Smooth muscle cell (in vitro differentiated cells): Measurements from ENCODE around the gene AXIN1. TPM values are rescaled to one million over a fixed set of nuclear protein-coding genes. Genes with fewer than 3 reads are reported as not detected.
"Not testable (repeated sequence)": the region's sequence is repeated elsewhere in the genome, so short reads cannot be mapped to it uniquely, and the experiment has no call there.

Source experiments
- DNase-seq: peaks from one replicate; lab custom pipeline; 2025; ENCODE audit not compliant: unreplicated experiment; lab: John Stamatoyannopoulos, UW
- H2AFZ ChIP-seq: fragments of 200-600 bp; sonication (generic); 2 replicates; pipeline ENCODE4 v1.6.0; 2016; ENCODE audit warnings: antibody characterized with exemption, low read depth, mild to moderate bottlenecking
- H3F3A ChIP-seq: fragments of 200-600 bp; sonication (generic); 2 replicates; pipeline ENCODE4 v1.6.0; 2017; ENCODE audit warnings: antibody characterized with exemption, low read depth
- H3K27ac ChIP-seq: fragments of 200-600 bp; sonication (generic); 2 replicates; pipeline ENCODE4 v1.5.1; 2016; ENCODE audit warnings: low read depth, mild to moderate bottlenecking
- H3K27me3 ChIP-seq: fragments of 200-600 bp; sonication (generic); 2 replicates; pipeline ENCODE4 v1.6.1; 2016; ENCODE audit warnings: low read depth, mild to moderate bottlenecking
- H3K36me3 ChIP-seq: fragments of 200-600 bp; sonication (generic); 2 replicates; pipeline ENCODE4 v1.5.1; 2016; ENCODE audit warnings: low read depth
- H3K4me1 ChIP-seq: fragments of 200-600 bp; sonication (generic); 2 replicates; pipeline ENCODE4 v1.5.1; 2016; ENCODE audit warnings: low read depth
- H3K4me2 ChIP-seq: fragments of 200-600 bp; sonication (generic); 2 replicates; pipeline ENCODE4 v1.6.0; 2016; ENCODE audit warnings: mild to moderate bottlenecking
- H3K4me3 ChIP-seq: fragments of 200-600 bp; sonication (generic); 2 replicates; pipeline ENCODE4 v1.5.1; 2016; ENCODE audit warnings: mild to moderate bottlenecking
- H3K79me2 ChIP-seq: fragments of 200-600 bp; sonication (generic); 2 replicates; pipeline ENCODE4 v1.6.0; 2016; ENCODE audit warnings: low read depth, mild to moderate bottlenecking
- H3K9ac ChIP-seq: fragments of 200-600 bp; sonication (generic); 2 replicates; pipeline ENCODE4 v1.6.0; 2016; ENCODE audit warnings: low read depth
- H3K9me3 ChIP-seq: fragments of 200-600 bp; sonication (generic); replicated peaks from 2 replicates; pipeline ENCODE4 v1.5.1; 2016; ENCODE audit warnings: low read depth
- H4K20me1 ChIP-seq: fragments of 200-600 bp; sonication (generic); 2 replicates; pipeline ENCODE4 v1.6.0; 2016; ENCODE audit warnings: low read depth
- WGBS: methylation state at CpG from one replicate; pipeline ENCODE4 v1.1.7; 2016; ENCODE audit warnings: low lambda C conversion rate; 5-methylcytosine and 5-hydroxymethylcytosine counted together
- polyA plus RNA-seq: library from polyadenylated mRNA; unstranded; fragments of >200 nt; fragmentation: Nextera tagmentation; extraction: Ambion mirVana; gene quantifications from 2 replicates; pipeline ENCODE4 v1.2.1, GENCODE V29; 2016
- total RNA-seq: library from RNA; depleted of rRNA; stranded (reverse); fragments of >200 nt; gene quantifications from 2 replicates; pipeline ENCODE4 v1.2.3, GENCODE V29; 2014
- TF ChIP-seq, protein P1 (sequence below): fragments of 200-600 bp; sonication (generic); IDR thresholded peaks from 2 replicates; pipeline ENCODE4 v1.5.1; 2017; ENCODE audit warnings: borderline replicate concordance, mild to moderate bottlenecking, antibody characterized with exemption; ENCODE audit not compliant: insufficient read depth, poor library complexity, severe bottlenecking

The AXIN1 gene
- total and polyA plus RNA-seq, 2 experiments from 2014 or later: 13.0 to 15.0 TPM

DNA sequence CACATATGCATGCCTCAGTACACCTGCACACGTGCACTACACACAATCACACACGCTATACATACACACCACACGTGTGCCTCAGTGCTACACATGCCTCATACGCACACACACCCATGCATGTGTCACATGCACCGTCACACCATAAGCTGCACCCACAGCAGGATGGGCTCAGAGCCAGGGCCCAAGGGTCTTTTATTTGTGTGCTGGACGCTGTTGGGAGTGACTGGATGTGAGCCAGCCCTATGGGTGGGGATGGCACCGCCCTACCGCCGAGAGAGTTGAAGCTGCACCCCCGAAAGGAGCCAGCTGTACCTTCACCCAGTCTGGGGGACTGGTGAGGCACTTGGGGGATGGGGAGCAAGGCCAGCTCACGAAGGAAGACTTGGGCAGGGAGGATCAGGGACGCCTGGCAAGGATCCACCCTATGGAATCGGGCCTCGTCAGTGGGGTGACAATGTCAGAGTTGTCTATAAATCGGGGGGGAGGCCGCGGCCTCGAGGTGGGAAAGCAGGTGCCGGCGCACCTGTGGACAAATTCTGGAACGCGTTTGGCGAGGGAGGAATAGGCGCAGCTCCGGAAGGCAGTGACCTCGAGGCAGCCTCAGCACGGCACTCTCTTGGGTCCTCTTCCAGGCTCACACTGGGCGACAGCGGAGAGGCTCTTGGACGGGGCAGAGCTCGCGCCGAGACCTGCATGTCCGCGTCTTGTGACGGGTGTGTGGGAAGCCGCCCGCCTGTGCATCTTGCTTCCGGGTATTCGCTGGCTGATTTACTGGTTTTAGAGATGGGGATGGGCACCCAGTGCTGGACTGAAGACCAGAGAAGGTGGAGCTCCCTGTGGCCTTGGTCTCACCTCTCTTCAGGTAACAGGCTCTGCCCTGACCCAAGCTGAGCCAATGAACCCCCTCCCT is 84.1 kb downstream of the AXIN1 start:
- H2AFZ ChIP-seq: no peak overlapping the region
- no peaks in the 10 kb centered on the region for H3K9me3 ChIP-seq
- no peak for DNase-seq
- no peak overlapping the region for H3K27ac ChIP-seq
- H3K4me1 ChIP-seq: no peaks in the 10 kb centered on the region
- no peaks in the 10 kb centered on the region for H3K36me3 ChIP-seq
- no peak overlapping the region for H3K4me3 ChIP-seq
- TF ChIP-seq, protein P1, sequence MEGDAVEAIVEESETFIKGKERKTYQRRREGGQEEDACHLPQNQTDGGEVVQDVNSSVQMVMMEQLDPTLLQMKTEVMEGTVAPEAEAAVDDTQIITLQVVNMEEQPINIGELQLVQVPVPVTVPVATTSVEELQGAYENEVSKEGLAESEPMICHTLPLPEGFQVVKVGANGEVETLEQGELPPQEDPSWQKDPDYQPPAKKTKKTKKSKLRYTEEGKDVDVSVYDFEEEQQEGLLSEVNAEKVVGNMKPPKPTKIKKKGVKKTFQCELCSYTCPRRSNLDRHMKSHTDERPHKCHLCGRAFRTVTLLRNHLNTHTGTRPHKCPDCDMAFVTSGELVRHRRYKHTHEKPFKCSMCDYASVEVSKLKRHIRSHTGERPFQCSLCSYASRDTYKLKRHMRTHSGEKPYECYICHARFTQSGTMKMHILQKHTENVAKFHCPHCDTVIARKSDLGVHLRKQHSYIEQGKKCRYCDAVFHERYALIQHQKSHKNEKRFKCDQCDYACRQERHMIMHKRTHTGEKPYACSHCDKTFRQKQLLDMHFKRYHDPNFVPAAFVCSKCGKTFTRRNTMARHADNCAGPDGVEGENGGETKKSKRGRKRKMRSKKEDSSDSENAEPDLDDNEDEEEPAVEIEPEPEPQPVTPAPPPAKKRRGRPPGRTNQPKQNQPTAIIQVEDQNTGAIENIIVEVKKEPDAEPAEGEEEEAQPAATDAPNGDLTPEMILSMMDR: no peak
- H3K79me2 ChIP-seq: no peaks in the 10 kb centered on the region
- no peaks in the 10 kb centered on the region for H4K20me1 ChIP-seq
- H3F3A ChIP-seq: no peaks in the 10 kb centered on the region
- no peak overlapping the region for H3K4me2 ChIP-seq
- no peak overlapping the region for H3K9ac ChIP-seq
- 90% methylated on average over 40 of the region's 40 CpGs for WGBS
- no peaks in the 10 kb centered on the region for H3K27me3 ChIP-seq

- H3K36me3 ChIP-seq, H3K9me3 ChIP-seq, H3K9ac ChIP-seq, DNase-seq, H3K27ac ChIP-seq, H3K4me3 ChIP-seq, H4K20me1 ChIP-seq, H3F3A ChIP-seq, H2AFZ ChIP-seq, H3K27me3 ChIP-seq, H3K4me2 ChIP-seq, H3K79me2 ChIP-seq, H3K4me1 ChIP-seq: not testable (repeated sequence)
- WGBS: 98% methylated on average over 17 of the region's 17 CpGs
Observed at GRCh38 chr16:267562-267961, 85.0 kb downstream of the AXIN1 start.

DNA sequence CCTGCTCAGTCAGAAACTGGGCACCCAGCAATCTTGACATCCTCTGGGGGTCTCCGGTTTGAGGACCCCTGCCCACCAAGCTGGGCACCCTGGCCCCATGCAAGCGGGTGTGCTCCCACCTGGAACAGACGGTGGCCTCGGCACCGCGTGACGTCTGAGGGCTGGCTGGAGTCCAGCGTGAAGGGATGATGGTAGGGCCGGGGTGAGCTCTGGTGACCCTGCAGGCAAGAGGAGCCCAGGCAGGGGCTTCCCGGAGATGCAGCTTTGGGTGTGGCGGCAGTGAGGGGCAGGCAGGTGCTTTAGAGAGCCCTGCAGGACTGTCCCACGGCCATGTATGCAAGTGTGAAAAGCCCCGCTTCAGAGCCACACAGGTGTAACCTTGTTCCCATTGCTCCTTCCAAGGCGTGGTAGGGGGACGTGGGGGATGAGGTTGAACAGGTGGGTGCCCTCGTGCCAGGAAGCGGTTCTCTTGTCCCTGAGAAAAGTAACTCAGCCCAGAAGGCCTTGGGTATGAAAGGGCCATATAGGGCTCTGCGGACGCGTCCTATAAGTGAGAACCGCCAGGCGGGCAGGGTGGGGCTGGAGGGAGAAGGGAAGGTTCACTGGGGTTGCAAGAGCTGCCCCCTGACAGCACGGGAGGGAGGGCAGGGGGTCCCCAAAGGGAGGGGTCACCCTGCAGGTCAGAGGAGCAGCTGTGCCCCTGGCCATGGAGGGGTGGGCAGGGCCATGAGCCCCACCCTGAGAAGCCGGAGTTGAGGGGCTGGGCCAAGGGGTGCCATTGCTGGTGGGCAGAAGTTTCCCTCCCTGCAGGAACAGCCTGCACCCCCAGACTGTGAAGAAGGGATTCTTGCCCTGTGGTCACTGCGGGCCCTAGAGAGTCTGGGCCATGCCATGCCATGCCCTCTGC is 86.0 kb downstream of the AXIN1 start:
- Histone ChIP-seq H3K27me3 (no peaks in the 10 kb centered on the region), H3K79me2 (no peaks in the 10 kb centered on the region), H3K9ac (no peak overlapping the region), H2AFZ (no peak overlapping the region), H3K36me3 (no peaks in the 10 kb centered on the region), H3K4me1 (no peaks in the 10 kb centered on the region), H3F3A (no peaks in the 10 kb centered on the region), H4K20me1 (no peaks in the 10 kb centered on the region), H3K27ac (no peak overlapping the region), H3K4me3 (no peak overlapping the region), H3K9me3 (no peaks in the 10 kb centered on the region), H3K4me2 (no peak overlapping the region)
- TF ChIP-seq, protein P1: no peak
- 92% methylated on average over 25 of the region's 25 CpGs for WGBS
- no peak for DNase-seq

DNA sequence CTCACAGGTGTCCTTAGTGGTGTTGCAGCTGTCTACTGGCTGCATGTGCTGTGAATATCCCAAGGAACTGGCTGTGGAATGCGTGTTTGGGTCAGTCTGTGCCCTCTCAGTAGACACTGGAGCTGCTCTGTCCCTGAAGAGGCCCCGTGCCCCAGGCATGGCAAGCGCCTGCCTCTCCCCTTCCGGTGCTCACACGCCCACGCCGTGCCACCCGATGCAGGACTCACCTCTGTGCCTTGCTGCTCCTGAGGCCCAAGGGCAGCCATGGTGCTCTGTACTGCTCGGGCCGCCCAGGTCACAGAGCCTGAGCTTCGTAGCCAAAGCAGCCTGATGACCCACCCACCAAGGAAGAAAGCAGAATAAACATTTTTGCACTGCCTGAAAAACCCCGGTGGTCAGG is 86.8 kb downstream of the AXIN1 start:
- Histone ChIP-seq H3K4me2 (no peak overlapping the region), H3K4me1 (no peaks in the 10 kb centered on the region), H2AFZ (no peak overlapping the region), H4K20me1 (no peaks in the 10 kb centered on the region), H3K27me3 (no peaks in the 10 kb centered on the region), H3K9me3 (no peaks in the 10 kb centered on the region), H3K79me2 (no peaks in the 10 kb centered on the region), H3K9ac (no peak overlapping the region), H3K27ac (no peak overlapping the region), H3F3A (no peaks in the 10 kb centered on the region), H3K36me3 (no peaks in the 10 kb centered on the region), H3K4me3 (no peak overlapping the region)
- DNase-seq: no peak
- TF ChIP-seq, protein P1: no peak
- WGBS: 88% methylated on average over 12 of the region's 12 CpGs
